ENCODE measurements around the gene NDUFV1.
"Not testable (repeated sequence)": the region's sequence is repeated elsewhere in the genome, so short reads cannot be mapped to it uniquely, and the experiment has no call there.

The NDUFV1 gene

GRCh38 chr11:67627812-67628624 lies 21.3 kb downstream of the NDUFV1 start:
- no peak for DNase-seq

GRCh38 chr11:67628710-67629385 lies 22.1 kb downstream of the NDUFV1 start:
- DNase-seq: no peak

- peak; percentile 90 for DNase-seq
Observed at GRCh38 chr11:67629386-67630227, 22.9 kb downstream of the NDUFV1 start, which contains the start of gene NUDT8. NUDT8 (minus strand) TSS chr11:67629937; CDS start chr11:67629911, 26 bp downstream.

GRCh38 chr11:67630228-67630942 lies 23.6 kb downstream of the NDUFV1 start:
- peak; percentile 91 for DNase-seq

- DNase-seq: no peak
Observed at GRCh38 chr11:67630943-67631331, 24.2 kb downstream of the NDUFV1 start.

GRCh38 chr11:67631411-67631810 lies 24.7 kb downstream of the NDUFV1 start:
- no peak for DNase-seq

GRCh38 chr11:67631853-67632174 lies 25.1 kb downstream of the NDUFV1 start:
- no peak for DNase-seq

GRCh38 chr11:67632175-67632981 lies 25.6 kb downstream of the NDUFV1 start:
- no peak for DNase-seq

- no peak for DNase-seq
Observed at GRCh38 chr11:67632982-67633755, 26.4 kb downstream of the NDUFV1 start.

GRCh38 chr11:67633758-67634365 lies 27.1 kb downstream of the NDUFV1 start:
- no peak for DNase-seq

GRCh38 chr11:67634366-67635230 lies 27.9 kb downstream of the NDUFV1 start:
- DNase-seq: no peak

GRCh38 chr11:67635231-67635521 lies 28.4 kb downstream of the NDUFV1 start:
- DNase-seq: no peak

GRCh38 chr11:67636962-67637361 lies 30.2 kb downstream of the NDUFV1 start:
- DNase-seq: no peak

- not testable (repeated sequence) for DNase-seq
Observed at GRCh38 chr11:67637441-67637840, 30.7 kb downstream of the NDUFV1 start.

GRCh38 chr11:67638535-67639437 lies 32.0 kb downstream of the NDUFV1 start:
- DNase-seq: no peak

- DNase-seq: no peak
Observed at GRCh38 chr11:67639438-67639859, 32.7 kb downstream of the NDUFV1 start, which contains the start of gene TBX10. TBX10 (minus strand) TSS chr11:67639763; CDS start chr11:67639472, 291 bp downstream.

GRCh38 chr11:67640021-67640757 lies 33.5 kb downstream of the NDUFV1 start:
- peak; percentile 58 for DNase-seq
